AG09319 (cell line): ENCODE data around the gene ADH6.
"Not testable (repeated sequence)": the region's sequence is repeated elsewhere in the genome, so short reads cannot be mapped to it uniquely, and the experiment has no call there.

Experiments used
- DNase-seq: peaks from one replicate; pipeline ENCODE4 v3.0.0-alpha.2; 2010; ENCODE audit warnings: low read depth; ENCODE audit errors: extremely low read depth
- CTCF ChIP-seq: IDR thresholded peaks from 2 replicates; pipeline ENCODE4 v1.5.1; 2011; ENCODE audit warnings: low read depth, mild to moderate bottlenecking, inconsistent platforms, low read length, moderate library complexity

Gene ADH6

GRCh38 chr4:99207069-99207743, 11.8 kb downstream of the ADH6 start:
- no peak for TF ChIP-seq CTCF
- DNase-seq = no peak

GRCh38 chr4:99205153-99205979, 13.7 kb downstream of the ADH6 start:
- DNase-seq = no peak

GRCh38 chr4:99202536-99202935, 16.5 kb downstream of the ADH6 start:
- TF ChIP-seq CTCF = no peak
- DNase-seq = peak; percentile 64

More at GRCh38 chr4:99205153-99205979, 13.7 kb downstream of the ADH6 start:
- TF ChIP-seq CTCF = no peak

- no peak for TF ChIP-seq CTCF
- no peak for DNase-seq
Measured at GRCh38 chr4:99202094-99202493, 17.0 kb downstream of the ADH6 start.

- DNase-seq = peak; percentile 39
- peak; percentile 42 for TF ChIP-seq CTCF
Measured at GRCh38 chr4:99201690-99202089, 17.4 kb downstream of the ADH6 start.

GRCh38 chr4:99200138-99200537, 18.9 kb downstream of the ADH6 start:
- DNase-seq = no peak
- no peak for TF ChIP-seq CTCF

GRCh38 chr4:99190336-99190735, 28.7 kb downstream of the ADH6 start:
- TF ChIP-seq CTCF = no peak
- DNase-seq = no peak

- not testable (repeated sequence) for DNase-seq
Measured at GRCh38 chr4:99189900-99190299, 29.1 kb downstream of the ADH6 start.
